HepG2 (cell line): Measurements from ENCODE around the gene POU2F2. TPM values are rescaled to one million over a fixed set of nuclear protein-coding genes. Genes with fewer than 3 reads are reported as not detected.
A peak's percentile ranks its signal among the peaks of the same experiment; 100 is the strongest.

Source experiments
- ATAC-seq: fragments of 200-7000 bp; cut with Tn5 transposase; 3 replicates; pipeline ENCODE4 v1.9.1; 2020; ENCODE audit warnings: mild to moderate bottlenecking, moderate library complexity
- BruUV-seq: library from RNA; stranded (reverse); fragments of 400-500 nt; replicated peaks from 2 replicates; lab custom pipeline; 2021; lab: Mats Ljungman, UMichigan
- CTCF ChIA-PET: fragments of 300-600 bp; formaldehyde crosslinking; extraction: SDS; loops from one replicate; lab custom pipeline; 2021; ENCODE audit warnings: low total read pairs, inconsistent platforms, low intra/inter-chr PET ratio; lab: Yijun Ruan, JAX
- POLR2A ChIA-PET: fragments of 350-600 bp; sonication (Branson Sonifier 250); formaldehyde crosslinking; loops from one replicate; lab custom pipeline; 2020; ENCODE audit warnings: antibody characterized with exemption, inconsistent platforms; lab: Yijun Ruan, JAX
- DNase-seq: peaks from one replicate; pipeline ENCODE4 v3.0.0-alpha.2; 2015; ENCODE audit warnings: low spot score
- FAIRE-seq: peaks from 3 replicates; lab custom pipeline; 2011; peaks lifted over from hg19 to GRCh38; lab: Jason Lieb, UNC
- H2AFZ ChIP-seq: one replicate; pipeline ENCODE4 v1.6.1; 2011; ENCODE audit warnings: low read length, inconsistent platforms
- H3K27ac ChIP-seq: fragments of 300-600 bp; 3 replicates; pipeline ENCODE4 v1.8.0; 2011; ENCODE audit warnings: mixed run types, mild to moderate bottlenecking, mixed read lengths, low read length, inconsistent platforms; ENCODE audit not compliant: insufficient read depth; ENCODE audit errors: extremely low read length
- H3K27me3 ChIP-seq, 2 experiments: fragments of 200-600 bp in 1 of 2; 2 replicates in 1 of 2; 3 replicates in 1 of 2; pipeline versions ENCODE4 v1.6.0 to v1.8.0; 2011; ENCODE audit warnings: low read length in 2 of 2, mild to moderate bottlenecking in 2 of 2, moderate library complexity in 2 of 2, inconsistent platforms in 1 of 2; ENCODE audit not compliant: insufficient read depth in 2 of 2, control insufficient read depth in 1 of 2
- H3K36me3 ChIP-seq, 2 experiments: fragments of 200-600 bp in 1 of 2; replicated peaks in 1 of 2; 2 replicates in 1 of 2; 3 replicates in 1 of 2; pipeline versions ENCODE4 v1.5.1 to v1.8.0; 2011; ENCODE audit warnings: low read length in 2 of 2, inconsistent platforms in 1 of 2; ENCODE audit not compliant: insufficient read depth in 2 of 2, control insufficient read depth in 1 of 2
- H3K4me1 ChIP-seq: 2 replicates; pipeline ENCODE4 v1.5.1; 2012; ENCODE audit warnings: low read length, inconsistent platforms; ENCODE audit not compliant: insufficient read depth
- H3K4me2 ChIP-seq: 2 replicates; pipeline ENCODE4 v1.6.0; 2011; ENCODE audit warnings: low read depth, low read length, inconsistent platforms
- H3K4me3 ChIP-seq, 3 experiments: fragments of 200-600 bp in 1 of 3; sonication (generic), shearing (Covaris generic) in 1 of 3; replicated peaks in 1 of 3; 2 replicates each; pipeline ENCODE4 v1.5.1; 2011 to 2016; ENCODE audit warnings: low read length in 3 of 3, inconsistent platforms in 2 of 3, low read depth in 2 of 3, mild to moderate bottlenecking in 2 of 3, control low read depth in 1 of 3, mixed read lengths in 1 of 3; ENCODE audit not compliant: insufficient read depth in 1 of 3
- H3K79me2 ChIP-seq: one replicate; pipeline ENCODE4 v1.6.1; 2011; ENCODE audit warnings: low read length, inconsistent platforms; ENCODE audit not compliant: insufficient read depth
- H3K9ac ChIP-seq: 2 replicates; pipeline ENCODE4 v1.6.0; 2011; ENCODE audit warnings: mild to moderate bottlenecking, low read depth, low read length, inconsistent platforms; ENCODE audit not compliant: insufficient read depth
- H3K9me3 ChIP-seq: 2 replicates; pipeline ENCODE4 v1.5.1; 2012; ENCODE audit warnings: mild to moderate bottlenecking, low read length
- H4K20me1 ChIP-seq: 2 replicates; pipeline ENCODE4 v1.6.0; 2011; ENCODE audit warnings: inconsistent platforms, mild to moderate bottlenecking, low read length, moderate library complexity; ENCODE audit not compliant: insufficient read depth
- CREM ChIP-seq, 2 experiments: sonication (generic) in 1 of 2; formaldehyde crosslinking in 1 of 2; IDR thresholded peaks; 2 replicates each; pipeline versions ENCODE4 v1.4.0 to v1.6.1; 2016 to 2020; ENCODE audit warnings: antibody characterized with exemption in 1 of 2, mild to moderate bottlenecking in 1 of 2, missing genetic modification reagents in 1 of 2
- FOSL2 ChIP-seq: sonication (generic); formaldehyde crosslinking; IDR thresholded peaks from 2 replicates; pipeline ENCODE4 v1.4.0; 2020; ENCODE audit warnings: missing genetic modification reagents
- HMG20A ChIP-seq: IDR thresholded peaks from 2 replicates; pipeline ENCODE4 v1.6.1; 2016; ENCODE audit warnings: borderline replicate concordance
- KAT7 ChIP-seq: IDR thresholded peaks from 2 replicates; pipeline ENCODE4 v1.6.1; 2018; ENCODE audit warnings: borderline replicate concordance, missing compliant biosample characterization
- THAP8 ChIP-seq: sonication (generic); formaldehyde crosslinking; IDR thresholded peaks from 2 replicates; pipeline ENCODE4 v1.5.1; 2020; ENCODE audit warnings: missing genetic modification reagents, mild to moderate bottlenecking, borderline replicate concordance
- TIGD3 ChIP-seq: sonication (generic); formaldehyde crosslinking; IDR thresholded peaks from 2 replicates; pipeline ENCODE4 v1.5.1; 2020; ENCODE audit warnings: mild to moderate bottlenecking, missing genetic modification reagents, borderline replicate concordance
- ZBTB8A ChIP-seq: sonication (generic); formaldehyde crosslinking; IDR thresholded peaks from 2 replicates; pipeline ENCODE4 v1.4.0; 2020; ENCODE audit warnings: mild to moderate bottlenecking, low read depth, missing genetic modification reagents, borderline replicate concordance
- ZKSCAN5 ChIP-seq: sonication (generic); formaldehyde crosslinking; IDR thresholded peaks from 2 replicates; pipeline ENCODE4 v1.5.1; 2020; ENCODE audit warnings: mild to moderate bottlenecking, missing genetic modification reagents
- ZNF414 ChIP-seq: sonication (generic); formaldehyde crosslinking; IDR thresholded peaks from 2 replicates; pipeline ENCODE4 v1.5.0; 2020; ENCODE audit warnings: missing genetic modification reagents
- ZNF768 ChIP-seq: sonication (generic); formaldehyde crosslinking; IDR thresholded peaks from 2 replicates; pipeline ENCODE4 v1.4.0; 2020; ENCODE audit warnings: missing genetic modification reagents
- WGBS: methylation state at CpG from one replicate; pipeline ENCODE4 v1.1.6; 2017; ENCODE audit warnings: low lambda C conversion rate; 5-methylcytosine and 5-hydroxymethylcytosine counted together
- in situ Hi-C: cut with HindIII; loops from 2 replicates; pipeline ENCODE4 v1.10.0; 2017; ENCODE audit warnings: low pct_unique_long_range_greater_than_20kb; ENCODE audit not compliant: extremely low pct_ligation_motif_present
- intact Hi-C: fragments of 100-400 bp; cut with micrococcal nuclease; formaldehyde crosslinking; loops from one replicate; pipeline ENCODE4 v1.10.0; 2022; ENCODE audit not compliant: unreplicated experiment
- polyA plus RNA-seq, 8 experiments: library from polyadenylated mRNA; depleted of rRNA in 3 of 8; stranded (reverse) in 7 of 8; unstranded in 1 of 8; fragments of >200 nt; fragmentation: Illumina TruSeq in 4 of 8; extraction: Trizol in 4 of 8; gene quantifications; 2 replicates each; pipeline versions ENCODE4 v1.2.1 to v1.2.3, GENCODE V29; 2011 to 2016; ENCODE audit warnings: low read depth in 4 of 8, missing spikeins in 1 of 8, mixed read lengths in 1 of 8; ENCODE audit not compliant: insufficient read depth in 1 of 8
- total RNA-seq, 5 experiments: library from RNA; depleted of rRNA; stranded (reverse); fragments of >200 nt; fragmentation: Illumina TruSeq; extraction: Trizol; gene quantifications; 2 replicates each; pipeline ENCODE4 v1.2.3, GENCODE V29; 2016; ENCODE audit warnings: low read depth in 1 of 5
- TF ChIP-seq, protein P1 (sequence below): fragments of 450-650 bp; IDR thresholded peaks from 2 replicates; pipeline ENCODE4 v1.6.1; 2016
- TF ChIP-seq, protein P2 (sequence below): sonication (generic); formaldehyde crosslinking; IDR thresholded peaks from 2 replicates; pipeline ENCODE4 v1.8.0; 2022; ENCODE audit warnings: missing genetic modification reagents, mild to moderate bottlenecking, borderline replicate concordance

POU2F2 gene
- total and polyA plus RNA-seq, 2 of the 13 experiments (the other 11 are each of a cell fraction or from before 2014, with no cell fraction given) = 0.09 to 0.17 TPM

GRCh38 chr19:42089191-42089750, 43.0 kb downstream of the POU2F2 start:
- Histone ChIP-seq H3K4me2 (peak overlapping the region; percentile 39; the same call in 1 of the 2 replicates), H3K36me3 (no peaks in the 10 kb centered on the region), H3K27me3 (peaks cover 1 to 23% of the 10 kb centered on the region in 2 experiments; a peak in 3 of 5 replicates), H2AFZ (no peak overlapping the region), H3K9me3 (no peaks in the 10 kb centered on the region), H4K20me1 (no peaks in the 10 kb centered on the region), H3K4me1 (peaks cover 29% of the 10 kb centered on the region), H3K4me3 (peak overlapping the region in 1 of 3 experiments; percentile 33; a peak in 1 of 6 replicates), H3K79me2 (no peaks in the 10 kb centered on the region), H3K9ac (no peak overlapping the region), H3K27ac (no peak overlapping the region)
- BruUV-seq = no TSS peak
- POLR2A ChIA-PET = no interaction called here
- intact Hi-C loops = no loop called here
- CTCF ChIA-PET = no interaction called here
- in situ Hi-C loops = no loop called here
- ATAC-seq = no peak
- TF ChIP-seq CREM (IDR thresholded peaks at IDR 0.05) (no peak), CREM (CRISPR knock-in tag; IDR thresholded peaks at IDR 0.05) (no peak), TIGD3 (CRISPR knock-in tag) (no peak), HMG20A (no peak), KAT7 (CRISPR knock-in tag) (no peak), ZKSCAN5 (CRISPR knock-in tag) (no peak), ZNF414 (CRISPR knock-in tag) (no peak), FOSL2 (CRISPR knock-in tag) (no peak), THAP8 (CRISPR knock-in tag) (no peak), ZNF768 (no peak), ZBTB8A (CRISPR knock-in tag) (no peak)
- TF ChIP-seq, protein P1, sequence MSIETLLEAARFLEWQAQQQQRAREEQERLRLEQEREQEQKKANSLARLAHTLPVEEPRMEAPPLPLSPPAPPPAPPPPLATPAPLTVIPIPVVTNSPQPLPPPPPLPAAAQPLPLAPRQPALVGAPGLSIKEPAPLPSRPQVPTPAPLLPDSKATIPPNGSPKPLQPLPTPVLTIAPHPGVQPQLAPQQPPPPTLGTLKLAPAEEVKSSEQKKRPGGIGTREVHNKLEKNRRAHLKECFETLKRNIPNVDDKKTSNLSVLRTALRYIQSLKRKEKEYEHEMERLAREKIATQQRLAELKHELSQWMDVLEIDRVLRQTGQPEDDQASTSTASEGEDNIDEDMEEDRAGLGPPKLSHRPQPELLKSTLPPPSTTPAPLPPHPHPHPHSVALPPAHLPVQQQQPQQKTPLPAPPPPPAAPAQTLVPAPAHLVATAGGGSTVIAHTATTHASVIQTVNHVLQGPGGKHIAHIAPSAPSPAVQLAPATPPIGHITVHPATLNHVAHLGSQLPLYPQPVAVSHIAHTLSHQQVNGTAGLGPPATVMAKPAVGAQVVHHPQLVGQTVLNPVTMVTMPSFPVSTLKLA = no peak
- TF ChIP-seq, protein P2, sequence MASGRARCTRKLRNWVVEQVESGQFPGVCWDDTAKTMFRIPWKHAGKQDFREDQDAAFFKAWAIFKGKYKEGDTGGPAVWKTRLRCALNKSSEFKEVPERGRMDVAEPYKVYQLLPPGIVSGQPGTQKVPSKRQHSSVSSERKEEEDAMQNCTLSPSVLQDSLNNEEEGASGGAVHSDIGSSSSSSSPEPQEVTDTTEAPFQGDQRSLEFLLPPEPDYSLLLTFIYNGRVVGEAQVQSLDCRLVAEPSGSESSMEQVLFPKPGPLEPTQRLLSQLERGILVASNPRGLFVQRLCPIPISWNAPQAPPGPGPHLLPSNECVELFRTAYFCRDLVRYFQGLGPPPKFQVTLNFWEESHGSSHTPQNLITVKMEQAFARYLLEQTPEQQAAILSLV = no peak
- no peak for FAIRE-seq
- WGBS = 54% methylated on average over 13 of the region's 13 CpGs
- DNase-seq = no peak
